GM23338 (cell line): ENCODE results near the gene KLHDC9. TPM values are rescaled to one million over a fixed set of nuclear protein-coding genes. Genes with fewer than 3 reads are reported as not detected.

ENCODE experiments used
- ATAC-seq: fragments of 200-7000 bp; cut with Tn5 transposase; 3 replicates; pipeline ENCODE4 v1.9.1; 2020
- DNase-seq: peaks from one replicate; pipeline ENCODE4 v3.0.0-alpha.2; 2015; ENCODE audit warnings: low spot score
- H2AFZ ChIP-seq: fragments of 200-600 bp; sonication (generic); 2 replicates; pipeline ENCODE4 v1.8.0; 2016; ENCODE audit warnings: antibody characterized with exemption, mild to moderate bottlenecking, moderate library complexity
- H3F3A ChIP-seq: fragments of 200-600 bp; sonication (generic); replicated peaks from 2 replicates; pipeline ENCODE4 v1.8.0; 2017; ENCODE audit warnings: antibody characterized with exemption, mixed run types, low read depth
- H3K27ac ChIP-seq: fragments of 200-600 bp; sonication (generic); 2 replicates; pipeline ENCODE4 v1.6.1; 2016; ENCODE audit warnings: low read depth
- H3K27me3 ChIP-seq: fragments of 200-600 bp; sonication (generic); 2 replicates; pipeline ENCODE4 v1.8.0; 2016; ENCODE audit warnings: mild to moderate bottlenecking, mixed run types, moderate library complexity; ENCODE audit not compliant: insufficient read depth
- H3K36me3 ChIP-seq: fragments of 200-600 bp; sonication (generic); 2 replicates; pipeline ENCODE4 v1.8.0; 2016; ENCODE audit warnings: mild to moderate bottlenecking; ENCODE audit not compliant: insufficient read depth
- H3K4me1 ChIP-seq: fragments of 200-600 bp; sonication (generic); 2 replicates; pipeline ENCODE4 v1.8.0; 2016; ENCODE audit warnings: mild to moderate bottlenecking, moderate library complexity; ENCODE audit not compliant: insufficient read depth
- H3K4me2 ChIP-seq: fragments of 200-600 bp; sonication (generic); 2 replicates; pipeline ENCODE4 v1.7.1; 2017; ENCODE audit warnings: mixed run types
- H3K4me3 ChIP-seq: fragments of 200-600 bp; sonication (generic); 2 replicates; pipeline ENCODE4 v1.6.1; 2016; ENCODE audit warnings: mixed run types
- H3K79me2 ChIP-seq: fragments of 200-600 bp; sonication (generic); replicated peaks from 2 replicates; pipeline ENCODE4 v1.8.0; 2017; ENCODE audit warnings: mild to moderate bottlenecking; ENCODE audit not compliant: insufficient read depth
- H3K9me2 ChIP-seq: fragments of 200-600 bp; sonication (generic); 2 replicates; pipeline ENCODE4 v1.8.0; 2017; ENCODE audit not compliant: insufficient read depth
- H4K20me1 ChIP-seq: fragments of 200-600 bp; sonication (generic); replicated peaks from 2 replicates; pipeline ENCODE4 v1.8.0; 2017; ENCODE audit warnings: mild to moderate bottlenecking; ENCODE audit not compliant: insufficient read depth
- H3K27ac Mint-ChIP-seq: 2 replicates; pipeline ENCODE4 v1.8.0; 2020; ENCODE audit warnings: inconsistent platforms, mild to moderate bottlenecking, moderate library complexity, mixed read lengths
- H3K27me3 Mint-ChIP-seq: 3 replicates; pipeline ENCODE4 v1.8.0; 2022; ENCODE audit warnings: low read depth, mild to moderate bottlenecking, moderate library complexity, mixed read lengths, inconsistent platforms; ENCODE audit not compliant: insufficient read depth, poor library complexity
- H3K36me3 Mint-ChIP-seq: 3 replicates; pipeline ENCODE4 v1.8.0; 2021; ENCODE audit warnings: low read depth, mild to moderate bottlenecking, inconsistent platforms, moderate library complexity, mixed read lengths
- H3K4me1 Mint-ChIP-seq: 3 replicates; pipeline ENCODE4 v1.8.0; 2020; ENCODE audit warnings: mild to moderate bottlenecking, inconsistent platforms, mixed read lengths
- H3K4me3 Mint-ChIP-seq: 3 replicates; pipeline ENCODE4 v1.8.0; 2021; ENCODE audit warnings: moderate library complexity, mild to moderate bottlenecking, inconsistent platforms, mixed read lengths
- H3K9me3 Mint-ChIP-seq: 3 replicates; pipeline ENCODE4 v1.8.0; 2020; ENCODE audit warnings: moderate library complexity, mild to moderate bottlenecking, inconsistent platforms, mixed read lengths
- CTCF ChIP-seq, 2 experiments: fragments of 200-600 bp in 1 of 2; sonication (generic) in 1 of 2; conservative IDR thresholded peaks; 2 replicates each; pipeline versions ENCODE4 v1.5.1 to v1.6.1; 2016 to 2017; ENCODE audit warnings: antibody characterized with exemption in 2 of 2, low read depth in 2 of 2, mild to moderate bottlenecking in 2 of 2, moderate library complexity in 1 of 2
- JUNB ChIP-seq: IDR thresholded peaks from one replicate; pipeline ENCODE4 v1.6.1; 2016; ENCODE audit warnings: antibody characterized with exemption; ENCODE audit not compliant: unreplicated experiment
- POLR2AphosphoS5 ChIP-seq: IDR thresholded peaks from 2 replicates; pipeline ENCODE4 v1.6.1; 2016; ENCODE audit warnings: antibody characterized with exemption, low read depth
- REST ChIP-seq: IDR thresholded peaks from one replicate; pipeline ENCODE4 v1.6.1; 2018; ENCODE audit warnings: antibody characterized with exemption; ENCODE audit not compliant: unreplicated experiment
- ZNF462 ChIP-seq: fragments of 250-450 bp; sonication (Bioruptor Pico); IDR thresholded peaks from 2 replicates; pipeline ENCODE4 v1.5.0; 2020; ENCODE audit warnings: mild to moderate bottlenecking, moderate library complexity
- polyA plus RNA-seq: library from polyadenylated mRNA; unstranded; fragments of >200 nt; fragmentation: Nextera tagmentation; extraction: Ambion mirVana; gene quantifications from 2 replicates; pipeline ENCODE4 v1.2.1, GENCODE V29; 2016
- total RNA-seq: library from RNA; depleted of rRNA; stranded (reverse); fragments of >200 nt; shearing (Covaris generic); gene quantifications from 2 replicates; pipeline ENCODE4 v1.2.3, GENCODE V29; 2014
- TF ChIP-seq, protein P1 (sequence below): IDR thresholded peaks from 2 replicates; pipeline ENCODE4 v1.6.1; 2016; ENCODE audit warnings: antibody characterized with exemption

The KLHDC9 gene
- total and polyA plus RNA-seq, 2 experiments from 2014 or later = 5.6 to 6.6 TPM

GRCh38 chr1:161070761-161071160, 27.4 kb upstream of the KLHDC9 start (continued):
- TF ChIP-seq, protein P1, sequence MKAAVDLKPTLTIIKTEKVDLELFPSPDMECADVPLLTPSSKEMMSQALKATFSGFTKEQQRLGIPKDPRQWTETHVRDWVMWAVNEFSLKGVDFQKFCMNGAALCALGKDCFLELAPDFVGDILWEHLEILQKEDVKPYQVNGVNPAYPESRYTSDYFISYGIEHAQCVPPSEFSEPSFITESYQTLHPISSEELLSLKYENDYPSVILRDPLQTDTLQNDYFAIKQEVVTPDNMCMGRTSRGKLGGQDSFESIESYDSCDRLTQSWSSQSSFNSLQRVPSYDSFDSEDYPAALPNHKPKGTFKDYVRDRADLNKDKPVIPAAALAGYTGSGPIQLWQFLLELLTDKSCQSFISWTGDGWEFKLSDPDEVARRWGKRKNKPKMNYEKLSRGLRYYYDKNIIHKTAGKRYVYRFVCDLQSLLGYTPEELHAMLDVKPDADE = no peak
- TF ChIP-seq JUNB (no peak), REST (no peak), POLR2AphosphoS5 (no peak), CTCF (conservative IDR thresholded peaks at IDR 0.05; ENCODE audit: low read depth in 2 of 2) (no peak)

GRCh38 chr1:161071886-161072371, 26.2 kb upstream of the KLHDC9 start:
- Histone ChIP-seq H4K20me1 (no peaks in the 10 kb centered on the region), H3K9me2 (no peaks in the 10 kb centered on the region), H3F3A (no peaks in the 10 kb centered on the region), H3K4me1 (0 out of 2 replicates have a peak, but pooled peaks cover 4% of the 10 kb centered on the region), H3K4me2 (no peak overlapping the region), H3K4me3 (no peak overlapping the region), H3K36me3 (no peaks in the 10 kb centered on the region), H3K27ac (no peak overlapping the region), H3K27me3 (no peaks in the 10 kb centered on the region), H2AFZ (no peak overlapping the region), H3K79me2 (no peaks in the 10 kb centered on the region)
- ATAC-seq (peak; percentile 83), DNase-seq (peak; percentile 82)
- Mint-ChIP-seq H3K9me3 (no peaks in the 10 kb centered on the region), H3K36me3 (no peaks in the 10 kb centered on the region), H3K4me1 (peaks cover 5% of the 10 kb centered on the region; the same call in 2 of the 3 replicates), H3K27ac (no peak overlapping the region), H3K27me3 (peaks cover 12% of the 10 kb centered on the region), H3K4me3 (no peak overlapping the region)
- TF ChIP-seq CTCF (conservative IDR thresholded peaks at IDR 0.05; ENCODE audit: low read depth in 2 of 2) = peak; percentile 65 to 78
- TF ChIP-seq ZNF462 (CRISPR knock-in tag) = no peak
